ENCODE measurements around the gene TTC1. TPM values are rescaled to one million over a fixed set of nuclear protein-coding genes. Genes with fewer than 3 reads are reported as not detected.
A peak's percentile ranks its signal among the peaks of the same experiment; 100 is the strongest.
"Not testable (repeated sequence)": the region's sequence is repeated elsewhere in the genome, so short reads cannot be mapped to it uniquely, and the experiment has no call there.

Gene TTC1
- total RNA-seq, 1 donor from 2014 or later, result 25.6 TPM

DNA sequence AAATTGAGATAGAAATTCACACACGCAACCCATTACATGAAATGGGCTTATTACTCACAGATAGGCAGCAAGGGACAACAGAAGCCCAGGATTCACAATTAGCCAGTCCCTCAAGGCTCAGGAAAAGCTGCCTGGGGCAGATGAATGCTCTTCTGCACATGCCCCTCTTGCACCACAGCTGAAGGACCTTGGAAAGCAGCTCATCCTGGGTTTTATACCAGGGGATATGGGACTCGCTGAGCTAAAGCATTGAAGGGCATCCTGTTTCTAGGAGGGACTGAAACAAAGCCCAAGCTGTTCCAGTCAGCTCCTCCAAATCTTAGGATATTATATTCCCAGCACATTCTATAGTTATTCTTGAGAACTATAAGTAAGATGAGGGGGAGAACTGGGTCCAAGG, 15.7 kb upstream of the TTC1 start:
- Histone ChIP-seq H3K27ac (ENCODE audit: low read depth, low read length) (no peak overlapping the region), H3K9me3 (ENCODE audit: control insufficient read depth in 3 of 3, low read length in 3 of 3) (peaks cover 2 to 6% (median 5%) of the 10 kb centered on the region in 3 donors), H3K36me3 (ENCODE audit: control insufficient read depth in 3 of 3, insufficient read depth in 3 of 3, low read length in 3 of 3) (no peaks in the 10 kb centered on the region), H3K4me3 (ENCODE audit: low read length in 3 of 3) (no peak overlapping the region), H3K27me3 (ENCODE audit: control insufficient read depth in 3 of 3, insufficient read depth in 3 of 3, low read length in 3 of 3) (peaks cover 0 to 3% (median 0%) of the 10 kb centered on the region in 3 donors), H3K9ac (ENCODE audit: low read depth in 1 of 3, low read length in 3 of 3) (no peak overlapping the region), H3K4me1 (ENCODE audit: control insufficient read depth in 3 of 3, insufficient read depth in 3 of 3, low read length in 3 of 3) (no peaks in the 10 kb centered on the region)

DNA sequence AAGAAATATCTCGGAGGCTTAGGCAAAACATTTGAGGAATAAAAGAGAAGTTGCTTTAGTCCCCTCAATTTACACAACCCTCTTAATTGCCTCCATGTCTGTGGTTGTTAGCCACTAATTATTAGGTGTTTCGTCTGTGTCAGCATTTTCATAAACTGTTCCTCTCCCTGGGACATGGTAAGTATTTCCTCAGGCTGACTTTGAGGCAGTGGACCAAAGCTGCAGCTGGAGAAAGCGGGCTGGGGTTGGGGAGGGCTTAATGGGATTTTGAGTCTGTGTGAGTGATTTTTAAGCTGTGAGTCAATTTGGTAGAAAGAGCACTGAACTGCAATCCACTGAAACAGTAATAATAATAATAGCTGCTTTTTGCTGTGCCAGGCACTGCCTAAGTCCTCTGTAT, 13.0 kb upstream of the TTC1 start:
- no peak overlapping the region for H3K27ac ChIP-seq (ENCODE audit: low read depth, low read length)

DNA sequence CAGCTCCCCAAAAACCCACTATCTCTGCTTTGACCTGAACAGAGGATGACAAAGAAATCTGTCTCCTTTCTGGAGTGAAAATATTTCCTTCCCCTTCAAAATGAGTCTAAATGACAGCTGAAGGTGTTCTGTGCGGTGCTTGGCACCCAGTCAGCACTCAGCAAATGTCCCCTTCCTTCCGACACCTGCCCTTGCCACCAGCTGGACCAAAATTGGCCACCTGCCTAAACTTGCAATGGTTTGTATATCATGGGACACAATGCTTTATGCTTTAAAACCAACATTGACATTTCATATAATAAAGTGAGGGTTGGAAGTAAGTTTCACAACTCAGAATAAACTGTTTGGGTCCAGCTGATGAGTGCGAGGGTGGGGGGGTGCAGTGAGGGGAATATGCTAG, 7.5 kb upstream of the TTC1 start:
- H3K9ac ChIP-seq (ENCODE audit: low read depth in 1 of 3, low read length in 3 of 3), result no peak overlapping the region

More for the DNA sequence above, 13.0 kb upstream of the TTC1 start:
- H3K27me3 ChIP-seq (ENCODE audit: control insufficient read depth in 3 of 3, insufficient read depth in 3 of 3, low read length in 3 of 3), result peaks cover 0 to 8% (median 2%) of the 10 kb centered on the region in 3 donors
- no peak overlapping the region for H3K4me3 ChIP-seq (ENCODE audit: low read length in 3 of 3)
- no peaks in the 10 kb centered on the region for H3K36me3 ChIP-seq (ENCODE audit: control insufficient read depth in 3 of 3, insufficient read depth in 3 of 3, low read length in 3 of 3)
- H3K9ac ChIP-seq (ENCODE audit: low read depth in 1 of 3, low read length in 3 of 3), result no peak overlapping the region
- H3K9me3 ChIP-seq (ENCODE audit: control insufficient read depth in 3 of 3, low read length in 3 of 3), result peaks cover 2 to 6% (median 5%) of the 10 kb centered on the region in 3 donors
- no peaks in the 10 kb centered on the region for H3K4me1 ChIP-seq (ENCODE audit: control insufficient read depth in 3 of 3, insufficient read depth in 3 of 3, low read length in 3 of 3)

DNA sequence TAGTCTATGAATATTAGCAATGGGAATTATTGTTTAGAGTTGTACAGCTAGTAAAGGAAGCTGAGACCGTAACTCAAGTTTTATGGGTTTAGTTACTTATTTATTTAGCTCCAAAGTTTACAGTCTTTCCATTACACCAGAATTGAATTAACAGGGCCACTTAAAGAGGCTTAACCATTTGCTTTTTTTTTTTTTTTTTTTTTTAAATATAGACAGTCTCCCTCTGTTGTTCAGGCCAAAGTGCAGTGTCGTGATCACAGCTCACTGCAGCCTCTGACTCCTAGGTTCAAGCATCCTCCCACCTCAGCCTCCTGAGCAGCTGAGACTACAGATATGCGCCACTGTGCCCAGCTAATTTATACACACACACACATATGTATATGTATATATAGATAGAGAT, 1.4 kb upstream of the TTC1 start:
- Histone ChIP-seq H3K4me1 (ENCODE audit: control insufficient read depth in 3 of 3, insufficient read depth in 3 of 3, low read length in 3 of 3) (peaks cover 12% of the 10 kb centered on the region in 3 donors), H3K27ac (ENCODE audit: low read depth, low read length) (no peak overlapping the region), H3K4me3 (ENCODE audit: low read length in 3 of 3) (no peak overlapping the region), H3K9me3 (ENCODE audit: control insufficient read depth in 3 of 3, low read length in 3 of 3) (no peaks in the 10 kb centered on the region), H3K27me3 (ENCODE audit: control insufficient read depth in 3 of 3, insufficient read depth in 3 of 3, low read length in 3 of 3) (no peaks in the 10 kb centered on the region), H3K36me3 (ENCODE audit: control insufficient read depth in 3 of 3, insufficient read depth in 3 of 3, low read length in 3 of 3) (peaks cover 8 to 13% (median 11%) of the 10 kb centered on the region in 3 donors), H3K9ac (ENCODE audit: low read depth in 1 of 3, low read length in 3 of 3) (no peak overlapping the region)

More for the DNA sequence above, 7.5 kb upstream of the TTC1 start:
- no peaks in the 10 kb centered on the region for H3K36me3 ChIP-seq (ENCODE audit: control insufficient read depth in 3 of 3, insufficient read depth in 3 of 3, low read length in 3 of 3)
- H3K4me3 ChIP-seq (ENCODE audit: low read length in 3 of 3), result no peak overlapping the region
- no peaks in the 10 kb centered on the region for H3K9me3 ChIP-seq (ENCODE audit: control insufficient read depth in 3 of 3, low read length in 3 of 3)
- H3K27me3 ChIP-seq (ENCODE audit: control insufficient read depth in 3 of 3, insufficient read depth in 3 of 3, low read length in 3 of 3), result peaks cover 0 to 10% (median 0%) of the 10 kb centered on the region in 3 donors
- no peak overlapping the region for H3K27ac ChIP-seq (ENCODE audit: low read depth, low read length)
- H3K4me1 ChIP-seq (ENCODE audit: control insufficient read depth in 3 of 3, insufficient read depth in 3 of 3, low read length in 3 of 3), result no peaks in the 10 kb centered on the region

DNA sequence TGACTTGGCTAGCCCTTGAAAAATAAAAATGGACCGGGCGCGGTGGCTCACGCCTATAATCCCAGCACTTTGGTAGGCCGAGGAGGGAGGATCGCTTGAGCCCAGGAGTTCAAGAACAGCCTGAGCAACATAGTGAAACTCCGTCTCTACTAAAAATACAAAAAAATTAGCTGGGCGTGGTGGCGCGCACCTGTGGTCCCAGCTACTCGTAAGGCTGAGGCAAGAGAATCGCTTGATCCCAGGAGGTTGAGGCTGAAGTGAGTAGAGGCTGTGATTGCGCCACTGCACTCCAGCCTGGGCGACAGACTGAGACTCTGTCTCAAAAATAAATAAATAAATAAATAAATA, 436 bp upstream of the TTC1 start:
- Histone ChIP-seq H3K36me3 (ENCODE audit: control insufficient read depth in 3 of 3, insufficient read depth in 3 of 3, low read length in 3 of 3) (peaks cover 8 to 16% (median 13%) of the 10 kb centered on the region in 3 donors), H3K4me3 (ENCODE audit: low read length in 3 of 3) (peak overlapping the region; percentile 93 to 99 (median 98)), H3K4me1 (ENCODE audit: control insufficient read depth in 3 of 3, insufficient read depth in 3 of 3, low read length in 3 of 3) (peaks cover 12% of the 10 kb centered on the region in 3 donors), H3K9ac (ENCODE audit: low read depth in 1 of 3, low read length in 3 of 3) (peak overlapping the region in 1 of 3 donors; percentile 40)
- H3K9me3 ChIP-seq (ENCODE audit: control insufficient read depth in 3 of 3, low read length in 3 of 3); H3K27me3 ChIP-seq (ENCODE audit: control insufficient read depth in 3 of 3, insufficient read depth in 3 of 3, low read length in 3 of 3); H3K27ac ChIP-seq (ENCODE audit: low read depth, low read length): not testable (repeated sequence)

DNA sequence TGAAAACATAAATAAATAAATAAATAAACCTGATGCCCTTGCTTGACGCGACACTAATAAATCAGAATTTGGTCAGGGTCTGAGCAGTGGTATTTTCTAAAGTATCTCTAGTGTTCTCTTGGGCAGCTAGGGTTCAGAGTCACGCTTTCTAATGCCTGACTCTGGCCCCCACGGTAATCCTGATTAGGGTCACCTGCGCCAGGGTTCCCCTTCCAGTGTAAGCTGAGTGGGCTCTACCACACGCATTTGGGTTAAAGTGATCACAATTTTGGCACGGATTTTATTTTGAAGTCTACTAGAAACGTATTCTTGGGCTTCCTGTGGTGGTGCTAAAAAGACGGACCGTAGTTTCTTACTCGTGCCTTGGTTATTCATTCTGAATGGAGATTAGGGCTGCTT, 651 bp downstream of the TTC1 start:
- no peaks in the 10 kb centered on the region for H3K9me3 ChIP-seq (ENCODE audit: control insufficient read depth in 3 of 3, low read length in 3 of 3)
- H3K36me3 ChIP-seq (ENCODE audit: control insufficient read depth in 3 of 3, insufficient read depth in 3 of 3, low read length in 3 of 3), result peaks cover 8 to 16% (median 13%) of the 10 kb centered on the region in 3 donors
- no peaks in the 10 kb centered on the region for H3K27me3 ChIP-seq (ENCODE audit: control insufficient read depth in 3 of 3, insufficient read depth in 3 of 3, low read length in 3 of 3)
- H3K4me1 ChIP-seq (ENCODE audit: control insufficient read depth in 3 of 3, insufficient read depth in 3 of 3, low read length in 3 of 3), result peaks cover 12% of the 10 kb centered on the region in 3 donors
- H3K4me3 ChIP-seq (ENCODE audit: low read length in 3 of 3), result peak overlapping the region; percentile 93 to 99 (median 98)
- peak overlapping the region; percentile 94 for H3K27ac ChIP-seq (ENCODE audit: low read depth, low read length)
- peak overlapping the region; percentile 94 to 98 (median 97) for H3K9ac ChIP-seq (ENCODE audit: low read depth in 1 of 3, low read length in 3 of 3)

DNA sequence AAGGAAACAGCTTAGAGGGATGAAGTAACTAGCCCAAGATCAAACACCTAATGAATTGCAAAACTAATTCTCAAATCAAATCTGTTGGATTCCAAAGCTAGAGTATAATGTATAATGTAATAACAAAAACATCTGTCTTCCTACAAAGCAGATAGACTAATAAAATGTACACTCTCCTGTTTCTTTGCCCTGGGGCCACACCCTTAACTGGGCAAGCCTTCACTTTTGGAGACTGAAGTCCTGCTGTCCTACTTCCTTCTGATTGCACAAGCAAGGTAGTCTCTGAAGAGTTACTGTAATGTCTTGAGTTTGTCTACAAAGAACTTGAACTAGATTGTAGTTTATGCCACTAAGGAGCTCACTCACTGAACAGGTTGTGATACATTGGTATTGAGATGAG, 2.5 kb downstream of the TTC1 start:
- peaks cover 15 to 17% (median 16%) of the 10 kb centered on the region in 3 donors for H3K36me3 ChIP-seq (ENCODE audit: control insufficient read depth in 3 of 3, insufficient read depth in 3 of 3, low read length in 3 of 3)

DNA sequence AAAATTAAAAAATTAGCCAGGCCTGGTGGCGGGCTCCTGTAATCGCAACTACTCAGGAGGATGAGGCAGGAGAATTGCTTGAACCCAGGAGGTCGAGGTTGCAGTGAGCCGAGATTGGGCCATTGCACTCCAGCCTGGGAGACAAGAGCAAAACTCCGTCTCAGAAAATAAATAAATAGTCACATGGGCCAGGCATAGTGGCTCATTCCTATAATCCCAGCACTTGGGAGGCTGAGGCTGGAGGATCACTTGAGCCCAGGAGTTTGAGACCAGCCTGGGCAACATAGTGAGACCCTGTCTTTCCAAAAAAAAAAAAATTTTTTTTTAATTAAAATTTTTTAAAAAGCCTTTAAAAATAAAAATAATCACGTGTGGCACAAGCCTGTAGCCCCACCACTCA, 5.3 kb downstream of the TTC1 start:
- not testable (repeated sequence) for H3K4me3 ChIP-seq (ENCODE audit: low read length in 3 of 3); H3K27ac ChIP-seq (ENCODE audit: low read depth, low read length); H3K9ac ChIP-seq (ENCODE audit: low read depth in 1 of 3, low read length in 3 of 3); H3K9me3 ChIP-seq (ENCODE audit: control insufficient read depth in 3 of 3, low read length in 3 of 3); H3K27me3 ChIP-seq (ENCODE audit: control insufficient read depth in 3 of 3, insufficient read depth in 3 of 3, low read length in 3 of 3)
- Histone ChIP-seq H3K36me3 (ENCODE audit: control insufficient read depth in 3 of 3, insufficient read depth in 3 of 3, low read length in 3 of 3) (peaks cover 15 to 21% (median 21%) of the 10 kb centered on the region in 3 donors), H3K4me1 (ENCODE audit: control insufficient read depth in 3 of 3, insufficient read depth in 3 of 3, low read length in 3 of 3) (peaks cover 12% of the 10 kb centered on the region in 3 donors)

More for the DNA sequence above, 2.5 kb downstream of the TTC1 start:
- Histone ChIP-seq H3K9me3 (ENCODE audit: control insufficient read depth in 3 of 3, low read length in 3 of 3) (no peaks in the 10 kb centered on the region), H3K27ac (ENCODE audit: low read depth, low read length) (no peak overlapping the region), H3K9ac (ENCODE audit: low read depth in 1 of 3, low read length in 3 of 3) (no peak overlapping the region), H3K27me3 (ENCODE audit: control insufficient read depth in 3 of 3, insufficient read depth in 3 of 3, low read length in 3 of 3) (no peaks in the 10 kb centered on the region), H3K4me1 (ENCODE audit: control insufficient read depth in 3 of 3, insufficient read depth in 3 of 3, low read length in 3 of 3) (peaks cover 12% of the 10 kb centered on the region in 3 donors), H3K4me3 (ENCODE audit: low read length in 3 of 3) (no peak overlapping the region)

DNA sequence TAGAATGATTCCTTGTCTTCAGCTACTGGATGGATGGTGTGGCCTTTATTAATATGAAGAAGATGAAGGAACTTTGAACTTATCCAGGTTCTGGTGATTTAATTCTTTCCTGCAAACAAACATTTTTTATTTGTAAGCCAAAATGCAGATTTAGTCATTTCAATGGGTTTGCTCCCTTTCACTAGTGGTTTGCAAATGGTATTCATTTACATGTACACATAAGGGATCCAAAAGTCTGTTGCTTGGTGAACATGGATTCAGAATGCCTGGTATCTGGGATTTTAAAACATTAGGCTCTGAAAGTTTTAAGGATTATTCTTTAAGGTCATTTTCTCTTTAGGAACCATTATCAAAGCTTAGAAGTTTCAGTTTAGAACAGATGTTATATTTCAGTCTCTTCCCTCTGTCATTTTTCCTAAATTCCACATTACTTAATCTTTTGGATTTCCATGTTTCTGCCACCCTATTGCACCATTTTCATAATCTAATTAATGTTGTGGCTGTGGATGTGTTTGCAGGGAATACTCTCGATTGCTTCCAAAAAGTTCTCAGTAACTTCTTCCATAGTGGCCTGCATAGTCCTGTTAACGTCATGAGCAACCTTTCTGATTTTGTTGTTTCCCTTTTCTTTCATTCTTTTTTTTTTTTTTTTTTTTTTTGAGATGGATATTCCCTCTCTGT, 10.1 kb downstream of the TTC1 start:
- H3K4me1 ChIP-seq (ENCODE audit: control insufficient read depth in 3 of 3, insufficient read depth in 3 of 3, low read length in 3 of 3), result peaks cover 3 to 4% (median 3%) of the 10 kb centered on the region in 3 donors
- no peak overlapping the region for H3K4me3 ChIP-seq (ENCODE audit: low read length in 3 of 3)
- no peaks in the 10 kb centered on the region for H3K27me3 ChIP-seq (ENCODE audit: control insufficient read depth in 3 of 3, insufficient read depth in 3 of 3, low read length in 3 of 3)
- H3K36me3 ChIP-seq (ENCODE audit: control insufficient read depth in 3 of 3, insufficient read depth in 3 of 3, low read length in 3 of 3), result peaks cover 7 to 10% (median 9%) of the 10 kb centered on the region in 3 donors
- no peaks in the 10 kb centered on the region for H3K9me3 ChIP-seq (ENCODE audit: control insufficient read depth in 3 of 3, low read length in 3 of 3)
- no peak overlapping the region for H3K9ac ChIP-seq (ENCODE audit: low read depth in 1 of 3, low read length in 3 of 3)
- no peak overlapping the region for H3K27ac ChIP-seq (ENCODE audit: low read depth, low read length)

DNA sequence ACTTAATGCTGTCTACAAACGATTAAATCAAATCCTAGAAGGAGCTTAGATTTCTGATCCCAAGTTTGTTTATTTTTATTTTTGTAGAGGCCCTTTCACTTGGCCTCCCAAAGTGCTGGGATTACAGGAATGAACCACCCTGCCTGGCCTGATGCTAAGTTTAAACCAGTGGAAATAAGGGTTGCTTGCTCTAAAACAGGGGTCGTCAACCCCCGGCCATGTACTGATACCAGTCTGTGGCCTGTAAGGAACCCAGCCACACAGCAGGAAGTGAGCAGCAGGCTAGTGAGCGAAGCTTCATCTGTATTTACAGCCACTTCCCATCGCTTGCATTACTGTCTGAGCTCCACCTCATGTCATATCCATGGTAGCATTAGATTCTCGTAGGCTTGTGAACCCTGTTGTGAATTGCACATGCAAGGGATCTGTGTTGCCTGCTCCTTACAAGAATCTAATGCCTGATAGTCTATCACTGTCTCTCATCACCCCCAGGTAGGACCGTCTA, 11.4 kb downstream of the TTC1 start:
- no peaks in the 10 kb centered on the region for H3K27me3 ChIP-seq (ENCODE audit: control insufficient read depth in 3 of 3, insufficient read depth in 3 of 3, low read length in 3 of 3)
- peaks cover 3 to 4% (median 3%) of the 10 kb centered on the region in 3 donors for H3K4me1 ChIP-seq (ENCODE audit: control insufficient read depth in 3 of 3, insufficient read depth in 3 of 3, low read length in 3 of 3)
- no peaks in the 10 kb centered on the region for H3K9me3 ChIP-seq (ENCODE audit: control insufficient read depth in 3 of 3, low read length in 3 of 3)
- no peak overlapping the region for H3K9ac ChIP-seq (ENCODE audit: low read depth in 1 of 3, low read length in 3 of 3)
- no peak overlapping the region for H3K27ac ChIP-seq (ENCODE audit: low read depth, low read length)
- no peak overlapping the region for H3K4me3 ChIP-seq (ENCODE audit: low read length in 3 of 3)
- H3K36me3 ChIP-seq (ENCODE audit: control insufficient read depth in 3 of 3, insufficient read depth in 3 of 3, low read length in 3 of 3), result peaks cover 4 to 9% (median 8%) of the 10 kb centered on the region in 3 donors

Measured in skeletal muscle tissue (tissue), 4 donors.